Measurements from ENCODE around the gene RCBTB2.

DNA sequence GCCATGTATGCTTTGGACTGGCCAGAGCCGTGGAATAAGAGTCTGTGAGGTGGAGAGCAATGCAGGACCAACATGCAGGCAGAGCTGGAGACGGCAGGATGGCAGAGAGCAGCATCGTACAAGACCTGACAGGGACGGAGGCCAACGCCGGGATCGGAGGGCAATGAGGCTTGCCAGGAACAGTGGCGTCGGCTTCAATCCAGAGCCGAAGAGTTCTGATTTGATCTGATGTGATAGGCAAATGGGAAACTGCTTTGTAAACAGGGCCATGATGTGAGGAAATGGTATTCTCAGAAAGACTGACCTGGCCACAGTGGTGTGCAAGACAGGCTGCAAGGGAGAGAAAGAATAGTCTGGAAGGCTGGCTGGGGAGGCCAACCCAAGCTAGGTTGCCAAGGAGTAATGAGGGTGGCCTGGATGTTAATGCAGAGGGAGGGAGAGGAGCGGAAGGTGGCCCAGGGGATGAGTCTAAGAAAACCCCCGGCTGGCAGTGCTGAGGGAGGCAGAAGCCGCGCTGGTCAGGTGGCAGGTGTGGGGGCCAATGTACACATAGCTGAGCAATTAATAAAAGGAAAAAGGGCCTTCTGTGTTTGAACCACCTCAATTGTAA is 26.7 kb downstream of the RCBTB2 start:
- no peak for TF ChIP-seq CTCF (IDR thresholded peaks at IDR 0.05; ENCODE audit: low read depth, low read length)
- TF ChIP-seq EZH2phosphoT487 (IDR thresholded peaks at IDR 0.05; ENCODE audit: low read depth) = no peak

All from OCI-LY3 (cell line).